Muscle layer of colon (tissue), 2 donors: ENCODE measurements around the gene KIAA1755.

Experiments used
- H3K27ac ChIP-seq: one replicate; pipeline ENCODE4 v1.7.0; 2013; ENCODE audit warnings: low read depth, mild to moderate bottlenecking, low read length, moderate library complexity
- H3K27me3 ChIP-seq, 2 donors: one replicate each; pipeline ENCODE4 v1.7.0; 2013; ENCODE audit warnings: low read length in 2 of 2, mild to moderate bottlenecking in 2 of 2; ENCODE audit not compliant: insufficient read depth in 2 of 2, control insufficient read depth in 1 of 2
- H3K36me3 ChIP-seq: one replicate; pipeline ENCODE4 v1.7.0; 2013; ENCODE audit warnings: mild to moderate bottlenecking, low read length; ENCODE audit not compliant: insufficient read depth
- H3K4me1 ChIP-seq: one replicate; pipeline ENCODE4 v1.7.0; 2013; ENCODE audit warnings: mild to moderate bottlenecking, low read length; ENCODE audit not compliant: insufficient read depth
- H3K4me3 ChIP-seq, 2 donors: one replicate each; pipeline ENCODE4 v1.7.0; 2013; ENCODE audit warnings: low read length in 2 of 2, low read depth in 1 of 2, mild to moderate bottlenecking in 1 of 2, moderate library complexity in 1 of 2
- H3K9ac ChIP-seq: one replicate; pipeline ENCODE4 v1.7.0; 2013; ENCODE audit warnings: low read length
- H3K9me3 ChIP-seq: one replicate; pipeline ENCODE4 v1.7.0; 2013; ENCODE audit warnings: mild to moderate bottlenecking, low read length
- donor health status: abdominal sarcoma.
- donor health status: Adenocarcinoma of cecum.

Gene KIAA1755

DNA sequence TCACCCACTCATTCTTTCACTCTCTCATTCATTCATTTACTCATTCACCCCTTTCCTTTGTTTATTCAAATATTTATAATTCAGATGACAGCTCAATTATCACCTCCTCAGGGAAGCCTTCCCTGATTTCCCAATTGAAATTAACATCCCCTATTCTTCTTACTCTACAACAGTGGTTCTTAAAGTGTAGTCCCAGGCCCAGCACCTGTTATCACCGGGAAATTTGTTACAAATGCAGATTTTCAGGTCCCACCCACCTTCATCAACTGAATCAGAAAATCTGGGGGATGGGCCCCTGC, 30.3 kb downstream of the KIAA1755 start:
- H3K9ac ChIP-seq, result no peak overlapping the region
- no peaks in the 10 kb centered on the region for H3K4me1 ChIP-seq
- H3K4me3 ChIP-seq, result no peak overlapping the region
- no peak overlapping the region for H3K27ac ChIP-seq
- no peaks in the 10 kb centered on the region for H3K9me3 ChIP-seq
- no peaks in the 10 kb centered on the region for H3K27me3 ChIP-seq
- no peaks in the 10 kb centered on the region for H3K36me3 ChIP-seq

DNA sequence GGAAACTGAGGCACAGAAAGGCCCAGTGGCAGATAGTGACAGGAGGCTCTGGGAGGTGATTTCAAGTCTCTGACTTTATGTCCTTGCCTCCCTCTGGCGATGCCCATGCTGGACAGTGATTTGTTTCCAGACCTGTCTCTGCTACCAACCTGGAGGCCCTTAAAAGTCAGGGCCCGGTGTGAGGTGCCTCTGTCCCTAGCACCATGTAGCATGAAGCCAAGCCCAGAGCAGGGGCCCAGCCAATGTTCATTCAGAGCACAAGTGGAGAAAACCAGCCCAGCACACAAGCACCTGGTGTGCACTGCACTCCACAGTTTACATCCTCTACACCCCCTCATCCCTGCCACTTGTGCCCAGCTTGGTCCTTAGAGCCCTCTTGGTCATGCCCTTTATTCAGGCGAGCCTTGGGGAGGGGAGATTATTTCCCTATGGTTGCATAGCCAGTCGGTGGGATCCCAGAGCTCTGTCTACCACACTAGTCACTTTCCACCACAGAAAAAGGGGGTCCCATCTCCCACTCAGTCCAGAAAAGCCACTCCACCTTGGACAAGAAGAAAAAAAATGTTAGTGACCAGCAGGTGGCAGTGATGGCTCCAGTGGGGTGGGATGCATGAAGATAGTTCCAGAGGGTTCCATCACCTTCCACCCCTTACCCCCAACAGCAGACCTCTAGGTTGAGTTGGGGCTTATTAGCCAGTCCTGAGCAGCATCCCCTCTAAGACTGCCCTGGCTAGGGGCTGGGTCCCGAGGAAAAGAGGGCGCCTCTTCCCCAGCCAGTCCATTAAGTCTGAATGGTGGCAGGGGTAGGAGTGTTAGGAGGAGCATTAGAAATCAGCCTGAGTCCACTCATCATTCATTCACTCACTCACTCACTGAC, 30.9 kb downstream of the KIAA1755 start:
- Histone ChIP-seq H3K9ac (no peak overlapping the region), H3K4me1 (no peaks in the 10 kb centered on the region), H3K27ac (no peak overlapping the region), H3K27me3 (no peaks in the 10 kb centered on the region), H3K36me3 (no peaks in the 10 kb centered on the region), H3K4me3 (no peak overlapping the region), H3K9me3 (no peaks in the 10 kb centered on the region)

DNA sequence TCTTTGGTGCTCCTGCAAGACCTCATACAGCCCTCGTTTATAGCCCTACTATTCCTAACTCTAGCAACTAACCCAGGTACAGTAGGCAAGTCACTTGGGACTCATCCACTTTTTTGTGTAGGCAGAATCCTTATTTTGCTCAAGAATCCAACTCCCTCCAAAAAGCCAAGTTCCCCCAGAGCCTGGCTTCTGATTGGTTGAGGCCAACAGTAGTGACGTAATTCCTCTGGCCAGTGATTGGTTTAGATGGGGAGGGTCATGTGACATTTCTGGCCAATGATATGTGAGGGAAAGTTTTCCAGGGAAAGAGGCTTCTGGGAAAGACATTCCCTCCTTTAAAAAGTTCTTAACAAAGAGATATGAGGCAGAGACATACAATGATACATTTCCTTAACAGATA, 32.1 kb downstream of the KIAA1755 start:
- Histone ChIP-seq H3K9me3 (no peaks in the 10 kb centered on the region), H3K4me3 (no peak overlapping the region), H3K27me3 (no peaks in the 10 kb centered on the region), H3K27ac (no peak overlapping the region), H3K4me1 (no peaks in the 10 kb centered on the region), H3K36me3 (no peaks in the 10 kb centered on the region), H3K9ac (no peak overlapping the region)

DNA sequence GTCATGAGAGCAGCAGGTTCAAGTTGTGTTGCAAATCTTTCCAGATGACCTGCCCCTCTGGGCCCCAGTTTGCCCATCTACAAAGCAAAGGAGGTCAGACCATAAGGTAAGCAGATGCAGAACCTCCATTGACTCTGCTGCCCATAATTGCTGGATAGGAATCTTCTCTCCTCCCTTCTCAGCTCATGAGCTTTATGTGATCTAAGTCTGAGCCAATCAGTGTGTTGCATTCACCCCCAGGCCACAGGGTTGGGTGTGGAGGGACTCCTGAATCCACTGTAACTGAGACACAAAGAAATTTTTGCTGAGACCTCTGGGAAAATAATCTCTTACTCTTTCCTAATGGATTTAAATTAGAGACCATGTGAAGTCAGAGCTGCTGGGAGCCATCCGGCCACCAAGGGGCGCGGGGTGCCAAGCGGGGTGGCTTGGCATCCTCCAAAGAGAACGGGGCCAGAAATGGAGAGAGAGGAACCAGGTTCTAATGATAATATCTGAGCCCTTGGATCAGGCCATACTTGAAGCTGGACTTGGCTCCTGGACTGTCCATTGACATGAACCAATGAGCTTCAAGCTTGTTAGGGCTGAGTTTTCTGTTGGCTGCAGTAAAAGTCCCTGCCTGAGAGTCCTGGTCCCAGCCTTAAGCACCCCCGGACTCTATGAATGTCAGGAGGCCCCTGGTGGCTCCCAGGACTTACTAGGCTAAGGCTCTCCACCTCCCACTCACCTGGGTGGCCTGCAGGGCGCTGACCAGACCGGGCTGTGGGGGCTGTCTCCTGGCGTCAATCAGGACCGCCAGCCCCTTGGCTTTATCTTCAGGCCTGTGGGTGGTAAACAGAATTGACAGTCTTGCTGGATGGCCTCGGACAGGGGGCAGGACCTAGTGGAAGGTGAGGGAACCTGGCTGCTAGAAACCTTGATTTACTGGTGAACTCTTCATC, 32.8 kb downstream of the KIAA1755 start:
- Histone ChIP-seq H3K4me3 (no peak overlapping the region), H3K36me3 (no peaks in the 10 kb centered on the region), H3K27me3 (no peaks in the 10 kb centered on the region), H3K9me3 (no peaks in the 10 kb centered on the region), H3K27ac (no peak overlapping the region), H3K4me1 (no peaks in the 10 kb centered on the region), H3K9ac (no peak overlapping the region)

DNA sequence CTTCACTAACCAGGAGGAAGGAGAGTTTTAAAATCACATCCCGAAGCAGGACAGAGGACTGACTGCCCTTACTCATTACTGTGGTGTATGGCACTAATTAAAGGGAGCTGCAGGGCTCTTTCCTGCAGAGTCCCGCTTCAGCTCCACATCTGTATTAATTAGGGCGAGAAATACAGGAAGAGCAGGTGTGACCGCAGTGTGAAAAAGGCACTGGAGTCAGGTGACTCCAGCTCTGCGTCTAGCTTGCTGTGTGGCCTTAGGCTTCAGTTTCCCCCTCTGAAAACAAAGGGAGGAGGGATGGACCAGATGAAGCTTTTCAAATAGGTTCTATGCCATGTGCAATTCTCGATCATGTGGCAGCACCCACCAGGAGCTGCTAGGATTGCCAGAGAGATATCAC, 34.0 kb downstream of the KIAA1755 start:
- Histone ChIP-seq H3K9ac (no peak overlapping the region), H3K4me1 (no peaks in the 10 kb centered on the region), H3K36me3 (no peaks in the 10 kb centered on the region), H3K27me3 (no peaks in the 10 kb centered on the region), H3K9me3 (no peaks in the 10 kb centered on the region), H3K4me3 (no peak overlapping the region), H3K27ac (no peak overlapping the region)

DNA sequence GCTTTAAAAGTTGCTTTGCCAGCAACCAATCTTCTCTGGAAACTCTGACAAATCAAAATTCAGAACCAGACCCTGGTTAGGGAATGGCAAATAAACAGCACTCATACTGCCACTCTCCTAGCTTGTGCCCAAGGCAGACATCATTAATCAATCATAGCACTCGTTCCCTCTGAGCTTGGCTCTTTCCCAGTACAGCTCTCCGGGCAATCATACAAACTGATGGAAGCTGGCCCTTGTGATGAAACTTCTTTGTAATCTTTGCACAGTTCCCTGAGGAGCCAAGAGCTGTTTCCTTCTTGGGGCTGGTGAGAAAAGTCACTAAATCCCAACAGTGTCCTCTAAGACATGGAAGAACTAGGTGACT, 34.7 kb downstream of the KIAA1755 start:
- no peaks in the 10 kb centered on the region for H3K4me1 ChIP-seq
- H3K4me3 ChIP-seq, result no peak overlapping the region
- no peak overlapping the region for H3K9ac ChIP-seq
- H3K27me3 ChIP-seq, result peaks cover 0 to 3% of the 10 kb centered on the region in 2 donors
- H3K9me3 ChIP-seq, result no peaks in the 10 kb centered on the region
- H3K27ac ChIP-seq, result no peak overlapping the region
- no peaks in the 10 kb centered on the region for H3K36me3 ChIP-seq

DNA sequence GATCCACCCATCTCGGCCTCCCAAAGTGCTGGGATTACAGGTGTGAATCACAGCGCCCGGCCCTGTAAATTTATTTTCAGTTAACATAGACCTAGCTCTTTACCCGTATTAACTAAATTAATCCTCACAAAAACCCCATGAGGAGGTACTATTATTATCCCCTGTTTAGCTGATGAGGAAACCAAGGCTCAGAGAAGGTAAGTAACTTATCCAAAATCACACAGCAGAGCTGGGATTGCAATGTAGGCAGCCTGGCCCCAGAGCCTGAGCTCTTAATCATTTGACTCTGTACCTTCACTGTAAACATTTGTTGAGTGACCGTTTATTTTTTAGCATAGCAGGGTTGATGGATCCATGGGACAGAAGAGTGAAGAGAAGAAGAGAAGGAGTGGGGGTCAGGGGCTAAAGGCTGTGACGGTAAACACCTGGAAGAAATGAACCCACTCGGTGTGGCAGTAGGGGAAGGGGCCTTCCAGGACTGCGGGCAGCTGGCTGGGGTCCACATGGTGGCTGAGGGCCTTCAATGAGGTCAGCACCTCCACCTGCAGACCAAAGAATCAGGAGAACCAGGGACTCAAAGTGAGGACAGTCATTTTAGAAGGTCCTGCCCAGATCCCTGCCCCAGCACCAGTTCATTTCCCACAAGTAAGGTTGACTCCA, 35.2 kb downstream of the KIAA1755 start:
- H3K27ac ChIP-seq, result no peak overlapping the region
- H3K27me3 ChIP-seq, result peaks cover 0 to 4% of the 10 kb centered on the region in 2 donors
- no peak overlapping the region for H3K4me3 ChIP-seq
- H3K9ac ChIP-seq, result no peak overlapping the region
- no peaks in the 10 kb centered on the region for H3K9me3 ChIP-seq
- no peaks in the 10 kb centered on the region for H3K36me3 ChIP-seq
- no peaks in the 10 kb centered on the region for H3K4me1 ChIP-seq

DNA sequence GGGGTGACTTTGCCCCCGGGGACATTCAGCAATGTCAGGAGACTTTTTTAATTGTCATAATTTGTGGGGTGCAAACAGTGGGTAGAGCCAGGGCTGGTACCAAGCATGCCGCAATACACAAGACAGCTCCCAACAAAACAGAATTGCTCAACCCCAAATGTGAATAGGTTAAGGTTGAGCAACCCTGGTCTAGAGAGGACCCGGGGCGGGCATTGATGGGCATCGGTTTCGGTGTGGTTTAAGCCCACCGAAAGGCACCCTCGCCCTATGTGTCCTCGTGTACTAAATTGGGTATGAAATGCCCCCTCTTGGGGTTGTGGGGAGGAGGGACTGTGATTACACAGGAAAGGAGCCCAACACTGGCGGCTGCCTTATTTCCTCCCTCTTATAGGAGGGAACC, 36.0 kb downstream of the KIAA1755 start:
- Histone ChIP-seq H3K27me3 (peaks cover 0 to 4% of the 10 kb centered on the region in 2 donors), H3K9me3 (no peaks in the 10 kb centered on the region), H3K9ac (no peak overlapping the region), H3K36me3 (no peaks in the 10 kb centered on the region), H3K4me3 (no peak overlapping the region), H3K4me1 (no peaks in the 10 kb centered on the region), H3K27ac (no peak overlapping the region)

DNA sequence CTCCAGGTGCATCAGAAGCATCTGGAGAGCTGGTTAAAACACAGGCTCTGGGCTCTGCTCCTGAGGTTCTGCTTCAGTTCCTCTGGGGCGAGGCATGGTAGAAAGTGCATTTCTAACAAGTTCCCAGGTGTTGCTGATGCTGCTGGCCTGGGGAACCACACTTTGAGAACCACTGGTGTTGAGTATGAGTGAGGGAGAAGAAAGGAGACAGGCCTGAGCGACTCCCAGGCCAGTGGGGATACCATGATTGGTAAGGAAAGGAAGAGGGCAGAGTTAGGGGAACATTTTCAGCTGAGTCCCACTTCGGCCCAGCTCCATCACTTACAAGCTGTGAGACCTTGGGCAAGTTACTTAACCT, 36.8 kb downstream of the KIAA1755 start:
- Histone ChIP-seq H3K9me3 (no peaks in the 10 kb centered on the region), H3K36me3 (no peaks in the 10 kb centered on the region), H3K27ac (no peak overlapping the region), H3K27me3 (peaks cover 0 to 4% of the 10 kb centered on the region in 2 donors), H3K4me1 (no peaks in the 10 kb centered on the region), H3K9ac (no peak overlapping the region), H3K4me3 (no peak overlapping the region)

DNA sequence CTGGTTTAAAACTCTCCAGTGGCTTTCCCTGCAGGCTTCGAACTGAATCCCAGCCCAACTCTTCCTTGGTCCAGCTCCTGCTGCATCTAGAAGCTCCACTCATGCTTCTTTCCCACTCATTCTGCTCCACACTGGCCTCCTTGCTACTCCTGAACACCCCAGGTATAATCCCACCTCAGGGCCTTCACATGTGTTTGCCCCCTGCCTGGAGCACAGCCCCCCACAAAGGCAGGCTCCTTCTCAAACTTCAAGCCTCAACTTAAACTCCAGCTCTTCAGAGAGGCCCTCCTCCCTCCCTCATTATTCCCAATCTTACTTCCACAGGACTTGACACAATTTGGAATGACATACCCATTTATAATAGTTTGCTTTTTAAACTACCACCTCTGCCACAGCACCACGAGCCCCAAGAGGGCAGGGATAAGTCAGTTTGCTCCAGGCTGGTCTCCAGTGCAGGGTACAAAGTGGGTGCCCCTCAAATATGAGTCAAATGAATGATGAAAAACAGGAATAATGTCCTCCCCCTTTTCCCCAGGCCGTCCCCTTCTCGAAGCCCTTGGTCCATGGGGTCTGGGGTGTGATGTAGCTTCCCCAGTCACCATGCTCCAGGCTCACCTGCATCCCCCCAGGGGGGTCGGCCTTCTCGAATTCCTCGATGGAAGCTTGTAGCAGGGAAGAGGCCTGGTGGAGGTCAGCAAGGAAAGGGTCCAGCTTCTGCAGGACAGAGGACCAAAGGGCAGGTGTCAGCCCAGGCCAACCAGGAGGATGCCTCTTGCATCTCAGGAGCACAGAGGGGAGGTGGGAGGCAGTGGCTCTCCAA, 37.4 kb downstream of the KIAA1755 start:
- Histone ChIP-seq H3K36me3 (no peaks in the 10 kb centered on the region), H3K27ac (no peak overlapping the region)

More for the DNA sequence above, 37.4 kb downstream of the KIAA1755 start:
- no peak overlapping the region for H3K4me3 ChIP-seq
- H3K4me1 ChIP-seq, result no peaks in the 10 kb centered on the region
- H3K9ac ChIP-seq, result no peak overlapping the region
- no peaks in the 10 kb centered on the region for H3K9me3 ChIP-seq
- H3K27me3 ChIP-seq, result peaks cover 0 to 4% of the 10 kb centered on the region in 2 donors
